ENCODE results near the gene COMP. TPM values are rescaled to one million over a fixed set of nuclear protein-coding genes. Genes with fewer than 3 reads are reported as not detected.

The COMP gene
- total RNA-seq, 1 donor from 2014 or later, result 0.12 TPM

- Mint-ChIP-seq H3K4me3 (no peak overlapping the region), H3K36me3 (no peaks in the 10 kb centered on the region), H3K9me3 (no peaks in the 10 kb centered on the region), H3K4me1 (ENCODE audit: unreplicated experiment) (no peaks in the 10 kb centered on the region), H3K27me3 (no peaks in the 10 kb centered on the region), H3K27ac (no peak overlapping the region)
- no peak for DNase-seq (ENCODE audit: extremely low spot score, unreplicated experiment)
- no peak for TF ChIP-seq CTCF (conservative IDR thresholded peaks at IDR 0.05)
Measured at GRCh38 chr19:18762125-18763023, 28.7 kb downstream of the COMP start.

- no peaks in the 10 kb centered on the region for H3K4me1 Mint-ChIP-seq (ENCODE audit: unreplicated experiment)
- H3K27ac Mint-ChIP-seq, result no peak overlapping the region
- no peaks in the 10 kb centered on the region for H3K9me3 Mint-ChIP-seq
- no peak for DNase-seq (ENCODE audit: extremely low spot score, unreplicated experiment)
- H3K4me3 Mint-ChIP-seq, result no peak overlapping the region
- TF ChIP-seq CTCF (conservative IDR thresholded peaks at IDR 0.05), result no peak
- no peaks in the 10 kb centered on the region for H3K36me3 Mint-ChIP-seq
- H3K27me3 Mint-ChIP-seq, result no peaks in the 10 kb centered on the region
Measured at GRCh38 chr19:18761531-18762110, 29.5 kb downstream of the COMP start.

GRCh38 chr19:18760440-18761383 is 30.4 kb downstream of the COMP start:
- DNase-seq (ENCODE audit: extremely low spot score, unreplicated experiment), result no peak
- Mint-ChIP-seq H3K4me1 (ENCODE audit: unreplicated experiment) (no peaks in the 10 kb centered on the region), H3K27ac (no peak overlapping the region), H3K27me3 (no peaks in the 10 kb centered on the region), H3K9me3 (no peaks in the 10 kb centered on the region), H3K4me3 (no peak overlapping the region), H3K36me3 (no peaks in the 10 kb centered on the region)
- no peak for TF ChIP-seq CTCF (conservative IDR thresholded peaks at IDR 0.05)

GRCh38 chr19:18759995-18760426 is 31.1 kb downstream of the COMP start:
- no peak overlapping the region for H3K4me3 Mint-ChIP-seq
- H3K9me3 Mint-ChIP-seq, result no peaks in the 10 kb centered on the region
- H3K36me3 Mint-ChIP-seq, result no peaks in the 10 kb centered on the region
- H3K27me3 Mint-ChIP-seq, result no peaks in the 10 kb centered on the region
- no peak for DNase-seq (ENCODE audit: extremely low spot score, unreplicated experiment)
- no peak for TF ChIP-seq CTCF (conservative IDR thresholded peaks at IDR 0.05)
- no peaks in the 10 kb centered on the region for H3K4me1 Mint-ChIP-seq (ENCODE audit: unreplicated experiment)
- H3K27ac Mint-ChIP-seq, result no peak overlapping the region

- no peaks in the 10 kb centered on the region for H3K27me3 Mint-ChIP-seq
- no peak overlapping the region for H3K4me3 Mint-ChIP-seq
- DNase-seq (ENCODE audit: extremely low spot score, unreplicated experiment), result no peak
- TF ChIP-seq CTCF (conservative IDR thresholded peaks at IDR 0.05), result no peak
- no peaks in the 10 kb centered on the region for H3K4me1 Mint-ChIP-seq (ENCODE audit: unreplicated experiment)
- no peak overlapping the region for H3K27ac Mint-ChIP-seq
- H3K36me3 Mint-ChIP-seq, result no peaks in the 10 kb centered on the region
- no peaks in the 10 kb centered on the region for H3K9me3 Mint-ChIP-seq
Measured at GRCh38 chr19:18759304-18759994, 31.7 kb downstream of the COMP start.

Data from type B pancreatic cell (in vitro differentiated cells).